ENCODE measurements around the gene IGF1R. TPM values are rescaled to one million over a fixed set of nuclear protein-coding genes. Genes with fewer than 3 reads are reported as not detected.

IGF1R gene
- total RNA-seq, 1 donor from 2014 or later = 47.7 TPM

DNA sequence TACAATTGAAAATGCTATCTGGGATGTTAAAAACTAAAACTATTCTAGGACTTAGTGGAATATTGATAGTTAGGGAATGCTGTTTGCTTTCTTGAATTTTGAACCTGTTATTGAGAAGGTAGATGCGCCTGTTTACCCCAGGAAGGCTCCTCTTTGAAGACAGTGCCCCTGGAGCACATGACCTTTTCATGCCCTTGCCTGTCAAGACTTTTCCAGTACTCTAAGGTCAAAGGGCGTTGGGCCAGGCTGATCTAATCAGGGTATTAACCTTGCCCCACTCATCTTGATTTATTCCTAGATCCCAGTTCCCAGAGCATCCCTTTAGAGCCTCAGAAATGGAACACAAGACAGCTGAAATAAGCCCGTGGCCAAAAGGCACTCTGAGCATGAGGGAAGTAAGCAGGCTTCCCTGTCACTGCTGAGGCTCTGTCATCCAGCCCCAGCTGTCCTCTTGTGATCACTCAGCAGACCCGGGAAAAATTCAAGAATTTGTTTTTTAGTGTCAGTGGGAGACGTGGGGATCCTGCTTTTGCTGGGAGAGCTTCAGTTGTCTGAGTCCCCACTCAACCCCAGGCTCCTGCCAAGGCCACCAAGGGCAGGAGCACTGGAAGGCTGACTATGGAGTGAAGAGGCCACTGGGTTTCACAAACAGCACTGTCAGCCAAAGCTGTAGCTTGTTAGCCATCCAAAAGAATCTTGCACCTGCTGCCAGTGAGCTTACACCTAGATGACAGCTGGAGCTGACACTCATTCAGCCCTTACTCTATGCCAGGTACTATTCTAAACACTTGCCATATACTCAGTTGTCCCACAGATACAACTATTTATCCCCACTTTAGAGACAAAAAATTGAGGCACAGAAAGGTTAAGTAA lies 190.3 kb downstream of the IGF1R start:
- intact Hi-C loops (cut with DNase I) = no loop called here
- TF ChIP-seq CTCF (IDR thresholded peaks at IDR 0.05) = no peak
- Histone ChIP-seq H3K36me3 (no peaks in the 10 kb centered on the region), H3K27me3 (ENCODE audit: low read depth) (no peaks in the 10 kb centered on the region), H3K4me3 (no peak overlapping the region), H3K9me3 (peaks cover 4% of the 10 kb centered on the region), H3K27ac (no peak overlapping the region), H3K4me1 (peaks cover 12% of the 10 kb centered on the region)
- no peak for ATAC-seq
- no peak for DNase-seq

- no peak overlapping the region for H3K27ac ChIP-seq
- no peaks in the 10 kb centered on the region for H3K9me3 ChIP-seq
- intact Hi-C loops (cut with DNase I) = no loop called here
- H3K4me1 ChIP-seq = peaks cover 22% of the 10 kb centered on the region
- no peaks in the 10 kb centered on the region for H3K36me3 ChIP-seq
- ATAC-seq = no peak
- no peak for DNase-seq
- no peak overlapping the region for H3K4me3 ChIP-seq
- no peak for TF ChIP-seq CTCF (IDR thresholded peaks at IDR 0.05)
- H3K27me3 ChIP-seq (ENCODE audit: low read depth) = no peaks in the 10 kb centered on the region
These were observed 191.7 kb downstream of the IGF1R start for GRCh38 chr15:98840053-98840452.

DNA sequence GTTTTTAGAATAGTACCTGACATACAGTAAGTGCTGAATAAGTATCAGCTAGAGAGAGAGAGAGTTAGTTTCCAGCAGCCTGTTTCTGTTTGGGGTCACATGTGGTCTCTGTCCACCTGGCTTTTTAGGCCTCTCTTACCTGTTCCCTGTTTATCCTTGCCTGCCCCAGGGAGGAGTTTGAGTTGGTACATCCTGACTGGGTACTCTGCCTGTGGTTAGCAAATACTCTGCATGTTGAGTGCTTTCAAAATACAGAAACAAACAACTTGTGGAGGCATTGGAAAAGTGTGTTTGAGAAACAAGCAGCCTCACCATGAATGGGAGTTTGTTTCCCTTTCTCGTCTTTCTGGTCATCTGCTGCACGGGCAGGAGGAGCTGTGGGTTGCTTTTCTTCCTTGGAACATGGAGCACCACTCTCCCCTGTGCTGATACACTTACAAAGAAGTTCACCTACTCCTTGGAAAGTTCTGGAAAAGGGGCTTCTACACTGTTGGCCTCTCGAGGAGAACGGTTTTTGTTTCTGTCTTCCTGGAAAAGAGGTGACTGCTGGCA lies 193.2 kb downstream of the IGF1R start:
- H3K4me3 ChIP-seq = no peak overlapping the region
- H3K36me3 ChIP-seq = no peaks in the 10 kb centered on the region
- H3K27me3 ChIP-seq (ENCODE audit: low read depth) = no peaks in the 10 kb centered on the region
- H3K9me3 ChIP-seq = no peaks in the 10 kb centered on the region
- intact Hi-C loops (cut with DNase I) = no loop called here
- H3K4me1 ChIP-seq = peaks cover 22% of the 10 kb centered on the region
- no peak for TF ChIP-seq CTCF (IDR thresholded peaks at IDR 0.05)
- no peak for DNase-seq
- no peak overlapping the region for H3K27ac ChIP-seq
- ATAC-seq = peak; percentile 74 to 79

DNA sequence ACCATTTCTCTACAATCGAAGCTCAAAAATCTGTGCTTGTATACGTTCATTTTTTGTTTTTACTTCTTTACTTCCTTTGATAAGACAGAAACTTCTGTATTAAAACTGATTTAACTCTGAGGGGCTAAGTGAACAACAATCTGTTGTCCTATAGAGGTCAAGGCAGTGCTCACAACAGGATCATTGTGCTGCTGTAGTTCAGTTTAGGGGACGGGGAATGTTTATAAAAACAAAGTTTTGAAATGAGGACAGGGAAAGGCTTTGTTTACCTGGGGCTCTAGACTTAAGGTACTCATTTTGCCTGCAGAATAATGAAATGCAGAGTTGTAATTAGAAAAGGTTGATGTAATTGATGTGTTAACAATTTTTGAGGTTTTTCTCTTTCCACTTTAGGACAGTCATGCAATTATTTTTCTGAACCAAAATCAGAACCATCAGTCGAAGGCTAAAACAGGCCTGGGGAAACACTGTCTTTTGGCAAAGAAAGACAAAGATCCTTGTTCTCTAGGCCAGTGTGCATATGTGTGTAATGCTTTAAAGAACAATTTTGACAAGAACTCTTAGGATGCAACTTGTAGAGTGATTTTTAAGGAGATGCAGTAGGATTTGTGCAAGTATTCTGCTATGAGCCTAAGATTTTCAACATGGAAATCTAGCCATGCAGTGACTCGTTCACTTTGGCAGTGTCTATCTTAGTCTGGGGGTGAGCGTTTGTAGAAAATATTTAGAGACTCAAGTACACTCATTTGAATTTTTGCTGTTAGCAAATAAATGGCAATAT lies 194.0 kb downstream of the IGF1R start:
- Histone ChIP-seq H3K27me3 (ENCODE audit: low read depth) (no peaks in the 10 kb centered on the region), H3K4me3 (no peak overlapping the region), H3K27ac (no peak overlapping the region), H3K4me1 (peaks cover 22% of the 10 kb centered on the region), H3K36me3 (no peaks in the 10 kb centered on the region), H3K9me3 (no peaks in the 10 kb centered on the region)
- DNase-seq (no peak), ATAC-seq (no peak)
- no peak for TF ChIP-seq CTCF (IDR thresholded peaks at IDR 0.05)
- intact Hi-C loops (cut with DNase I) = no loop called here

GRCh38 chr15:98842973-98843285 lies 194.6 kb downstream of the IGF1R start:
- no peak for DNase-seq
- no peak overlapping the region for H3K4me3 ChIP-seq
- no peak for TF ChIP-seq CTCF (IDR thresholded peaks at IDR 0.05)

More at GRCh38 chr15:98842973-98843285, 194.6 kb downstream of the IGF1R start:
- no peaks in the 10 kb centered on the region for H3K27me3 ChIP-seq (ENCODE audit: low read depth)
- no peak overlapping the region for H3K27ac ChIP-seq
- ATAC-seq = no peak
- H3K4me1 ChIP-seq = peaks cover 22% of the 10 kb centered on the region
- H3K36me3 ChIP-seq = no peaks in the 10 kb centered on the region
- no peaks in the 10 kb centered on the region for H3K9me3 ChIP-seq
- intact Hi-C loops (cut with DNase I) = no loop called here
